Measurements from ENCODE around the gene PFN3.
"Not testable (repeated sequence)": the region's sequence is repeated elsewhere in the genome, so short reads cannot be mapped to it uniquely, and the experiment has no call there.

Gene PFN3

DNA sequence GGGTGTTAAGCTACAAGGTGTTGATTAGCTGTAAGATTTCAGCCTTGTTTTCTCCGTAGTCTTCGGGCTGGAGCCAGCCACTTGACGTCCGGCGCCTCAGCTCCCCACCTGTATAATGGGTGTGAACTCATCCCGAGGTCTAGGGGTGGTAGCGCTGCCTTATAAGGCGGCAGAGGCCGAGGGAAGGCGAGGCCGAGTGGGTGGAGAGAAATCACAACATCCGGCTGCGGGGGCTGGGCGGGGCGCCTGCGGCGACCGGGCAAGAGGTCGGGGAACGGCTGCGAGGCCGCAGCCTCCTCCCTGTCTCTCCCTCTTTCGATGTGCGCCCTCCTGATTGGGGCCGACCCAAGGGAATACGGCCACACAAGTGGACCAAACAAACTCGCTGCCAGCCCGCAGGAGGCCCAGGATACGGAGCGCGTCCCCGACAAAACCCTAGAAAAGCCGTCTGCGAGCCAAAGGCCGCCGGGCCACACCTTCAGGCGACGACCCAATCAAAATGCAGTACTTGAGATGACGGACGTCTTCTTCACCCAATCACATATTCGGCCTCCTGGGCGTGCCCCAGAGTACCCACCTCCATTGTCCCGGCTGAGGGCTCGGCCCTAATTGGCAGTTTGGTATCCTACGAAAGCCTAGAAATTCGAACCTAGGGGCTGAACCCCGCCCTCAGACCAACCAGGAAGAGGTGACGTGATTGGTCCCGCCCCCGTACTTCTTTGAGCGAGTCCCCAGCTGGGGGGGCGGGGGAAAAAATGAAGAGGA is 25.5 kb upstream of the PFN3 start:
- no CpG with 5 or more reads among the region's 52 CpGs for WGBS (ENCODE audit: extremely low coverage, insufficient coverage, low lambda C conversion rate)
- Histone ChIP-seq H4K8ac (ENCODE audit: low read depth, low read length) (no peak overlapping the region), H3K79me2 (ENCODE audit: control insufficient read depth, insufficient read depth, low read length) (peaks cover 5% of the 10 kb centered on the region), H3K56ac (ENCODE audit: low read length) (peak overlapping the region; percentile 83), H3K4ac (ENCODE audit: low read depth, low read length) (no peak overlapping the region), H3K9ac (ENCODE audit: low read length) (peak overlapping the region; percentile 70), H4K5ac (ENCODE audit: low read length) (no peak overlapping the region), H3K18ac (ENCODE audit: low read length) (peak overlapping the region; percentile 11), H3K23ac (ENCODE audit: low read length) (no peak overlapping the region), H3K4me1 (ENCODE audit: control insufficient read depth, low read depth, low read length) (peaks cover 6% of the 10 kb centered on the region), H3K4me3 (ENCODE audit: low read length) (peak overlapping the region; percentile 55), H2BK120ac (ENCODE audit: low read depth, low read length) (no peak overlapping the region), H3K79me1 (ENCODE audit: low read length) (peaks cover 11% of the 10 kb centered on the region), H2AK5ac (ENCODE audit: low read length) (no peak overlapping the region), H3K36me3 (ENCODE audit: control insufficient read depth, insufficient read depth, low read length) (no peaks in the 10 kb centered on the region), H2BK5ac (ENCODE audit: low read length) (no peak overlapping the region), H2BK15ac (replicated peaks; ENCODE audit: low read depth) (no peak overlapping the region), H3K27ac (ENCODE audit: low read depth, low read length) (peak overlapping the region; percentile 69), H3K27me3 (ENCODE audit: insufficient read depth, low read length, poor library complexity) (no peaks in the 10 kb centered on the region), H3K4me2 (ENCODE audit: low read length) (peak overlapping the region; percentile 83)
- DNase-seq, result peak; percentile 100

DNA sequence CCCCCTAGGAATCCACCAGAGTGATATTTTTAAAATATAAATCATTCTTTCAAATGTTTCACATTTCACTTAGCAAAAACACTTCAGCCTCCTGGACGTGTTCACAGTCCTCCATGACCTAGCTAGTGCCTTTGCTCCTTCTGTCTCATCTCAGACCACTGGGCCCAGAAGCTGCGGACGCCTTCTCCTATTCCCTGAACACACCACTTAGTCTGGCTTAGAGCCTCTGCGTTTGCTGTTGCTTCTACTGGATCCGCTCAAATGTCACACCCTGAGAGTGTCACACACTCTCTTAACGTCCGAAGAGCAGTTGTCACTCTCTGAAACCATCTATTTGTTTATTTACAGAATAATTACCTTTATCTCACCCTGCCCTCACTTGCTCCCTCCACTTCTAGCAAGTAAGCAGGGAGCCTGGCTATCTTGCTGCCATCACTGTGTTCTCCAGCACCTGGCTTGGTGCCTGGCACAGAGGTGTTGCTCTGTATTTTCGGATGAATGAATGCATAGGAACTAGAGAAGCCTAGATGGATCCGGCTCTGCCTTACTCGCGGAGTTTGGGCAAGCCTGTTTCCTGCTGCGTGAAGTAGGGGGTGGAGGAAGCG is 24.8 kb upstream of the PFN3 start:
- peak overlapping the region; percentile 83 for H3K4me2 ChIP-seq (ENCODE audit: low read length)
- no peak for DNase-seq
- H3K27ac ChIP-seq (ENCODE audit: low read depth, low read length), result peak overlapping the region; percentile 69
- peaks cover 5% of the 10 kb centered on the region for H3K79me2 ChIP-seq (ENCODE audit: control insufficient read depth, insufficient read depth, low read length)
- no peak overlapping the region for H2BK15ac ChIP-seq (replicated peaks; ENCODE audit: low read depth)
- H3K23ac ChIP-seq (ENCODE audit: low read length), result no peak overlapping the region
- peaks cover 11% of the 10 kb centered on the region for H3K79me1 ChIP-seq (ENCODE audit: low read length)
- H3K9ac ChIP-seq (ENCODE audit: low read length), result peak overlapping the region; percentile 41
- no peak overlapping the region for H2BK120ac ChIP-seq (ENCODE audit: low read depth, low read length)
- peak overlapping the region; percentile 75 for H3K56ac ChIP-seq (ENCODE audit: low read length)
- WGBS (ENCODE audit: extremely low coverage, insufficient coverage, low lambda C conversion rate), result no CpG with 5 or more reads among the region's 13 CpGs
- no peak overlapping the region for H3K4ac ChIP-seq (ENCODE audit: low read depth, low read length)
- H3K4me3 ChIP-seq (ENCODE audit: low read length), result peak overlapping the region; percentile 55
- H3K18ac ChIP-seq (ENCODE audit: low read length), result no peak overlapping the region
- H4K8ac ChIP-seq (ENCODE audit: low read depth, low read length), result no peak overlapping the region
- no peak overlapping the region for H2BK5ac ChIP-seq (ENCODE audit: low read length)
- no peaks in the 10 kb centered on the region for H3K27me3 ChIP-seq (ENCODE audit: insufficient read depth, low read length, poor library complexity)
- no peak overlapping the region for H4K5ac ChIP-seq (ENCODE audit: low read length)
- H3K36me3 ChIP-seq (ENCODE audit: control insufficient read depth, insufficient read depth, low read length), result no peaks in the 10 kb centered on the region
- peaks cover 6% of the 10 kb centered on the region for H3K4me1 ChIP-seq (ENCODE audit: control insufficient read depth, low read depth, low read length)
- H2AK5ac ChIP-seq (ENCODE audit: low read length), result peak overlapping the region; percentile 37

DNA sequence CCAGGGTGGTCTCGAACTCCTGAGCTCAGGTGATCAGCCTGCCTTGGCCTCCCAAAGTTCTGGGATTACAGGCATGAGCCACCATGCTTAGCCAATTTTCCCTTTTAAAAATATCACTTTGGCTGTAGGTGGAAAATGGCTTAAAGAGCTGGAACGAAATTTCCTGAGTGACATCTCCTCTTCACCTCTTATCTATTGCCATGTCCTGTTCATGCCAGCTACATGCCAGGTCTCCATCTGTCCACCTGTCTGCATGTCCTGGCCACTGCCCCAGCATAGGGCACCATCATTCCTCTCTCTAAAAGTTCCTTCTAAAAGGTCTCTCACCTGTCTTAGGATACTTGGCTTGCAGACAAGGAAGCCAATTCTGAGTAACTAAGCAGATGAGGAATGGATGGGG is 23.2 kb upstream of the PFN3 start:
- peaks cover 8% of the 10 kb centered on the region for H3K79me1 ChIP-seq (ENCODE audit: low read length)
- H3K4me1 ChIP-seq (ENCODE audit: control insufficient read depth, low read depth, low read length), result peaks cover 6% of the 10 kb centered on the region
- no peak overlapping the region for H3K56ac ChIP-seq (ENCODE audit: low read length)
- no peaks in the 10 kb centered on the region for H3K27me3 ChIP-seq (ENCODE audit: insufficient read depth, low read length, poor library complexity)
- H4K8ac ChIP-seq (ENCODE audit: low read depth, low read length), result no peak overlapping the region
- H3K9ac ChIP-seq (ENCODE audit: low read length), result no peak overlapping the region
- no peak overlapping the region for H3K27ac ChIP-seq (ENCODE audit: low read depth, low read length)
- no peak overlapping the region for H2AK5ac ChIP-seq (ENCODE audit: low read length)
- no peak overlapping the region for H2BK5ac ChIP-seq (ENCODE audit: low read length)
- no peaks in the 10 kb centered on the region for H3K36me3 ChIP-seq (ENCODE audit: control insufficient read depth, insufficient read depth, low read length)
- H2BK15ac ChIP-seq (replicated peaks; ENCODE audit: low read depth), result no peak overlapping the region
- no peak overlapping the region for H3K23ac ChIP-seq (ENCODE audit: low read length)
- DNase-seq, result no peak
- H3K18ac ChIP-seq (ENCODE audit: low read length), result no peak overlapping the region
- no peak overlapping the region for H3K4ac ChIP-seq (ENCODE audit: low read depth, low read length)
- peaks cover 5% of the 10 kb centered on the region for H3K79me2 ChIP-seq (ENCODE audit: control insufficient read depth, insufficient read depth, low read length)
- whole genome bisulfite sequencing (ENCODE audit: extremely low coverage, insufficient coverage, low lambda C conversion rate), result no CpG with 5 or more reads among the region's 2 CpGs
- H3K4me2 ChIP-seq (ENCODE audit: low read length), result no peak overlapping the region
- no peak overlapping the region for H3K4me3 ChIP-seq (ENCODE audit: low read length)
- no peak overlapping the region for H4K5ac ChIP-seq (ENCODE audit: low read length)
- H2BK120ac ChIP-seq (ENCODE audit: low read depth, low read length), result no peak overlapping the region

DNA sequence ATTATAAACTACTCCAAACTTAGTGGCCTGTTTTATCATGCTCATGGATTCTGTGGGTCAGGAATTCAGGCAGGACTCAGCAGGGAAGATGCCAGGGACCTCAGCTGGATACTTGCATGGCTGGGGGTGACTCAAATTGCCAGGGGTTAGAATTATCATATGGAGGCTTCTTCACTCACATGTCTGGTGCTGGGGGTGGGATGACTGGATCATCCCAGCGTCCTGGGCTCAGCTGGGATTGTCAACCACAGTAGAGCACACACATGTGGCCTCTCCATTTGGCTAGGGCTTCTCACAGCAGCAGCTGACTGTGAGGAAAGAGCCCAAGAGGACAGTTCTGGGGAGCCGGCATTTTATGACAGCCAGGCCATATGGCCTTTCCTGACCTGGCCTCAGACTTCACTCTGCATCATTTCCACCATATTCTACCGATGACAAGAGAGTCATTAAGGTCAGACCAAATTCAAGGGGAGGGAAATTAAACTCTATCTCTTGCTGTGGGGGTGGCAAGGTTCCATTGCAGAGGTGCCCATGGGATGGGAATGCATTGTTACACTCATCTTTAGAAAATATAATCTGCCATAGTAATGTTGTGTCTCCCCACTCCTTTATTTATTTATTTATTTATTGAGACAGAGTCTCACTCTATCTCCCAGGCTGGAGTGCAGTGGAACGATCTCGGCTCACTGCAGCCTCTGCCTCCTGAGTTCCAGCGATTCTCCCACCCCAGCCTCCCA is 20.8 kb upstream of the PFN3 start:
- H3K27ac ChIP-seq (ENCODE audit: low read depth, low read length), result no peak overlapping the region
- DNase-seq, result no peak
- no peak overlapping the region for H2BK5ac ChIP-seq (ENCODE audit: low read length)

DNA sequence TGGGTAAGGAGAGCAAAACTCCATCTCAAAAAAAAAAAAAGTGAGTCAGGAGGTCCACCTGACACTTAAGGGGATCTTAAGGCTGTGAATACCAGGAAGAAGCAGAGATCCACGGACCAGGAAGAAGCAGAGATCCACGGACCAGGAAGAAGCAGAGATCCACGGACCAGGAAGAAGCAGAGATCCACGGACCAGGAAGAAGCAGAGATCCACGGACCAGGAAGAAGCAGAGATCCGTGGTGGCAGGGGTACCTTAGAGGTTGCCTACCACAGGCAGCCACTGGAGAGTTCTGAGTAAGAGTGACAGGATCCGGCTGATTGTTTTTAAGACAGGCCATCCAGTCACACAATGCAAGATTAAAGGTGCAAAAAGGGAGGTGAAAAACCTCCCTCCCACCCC is 20.0 kb upstream of the PFN3 start:
- H3K4ac ChIP-seq (ENCODE audit: low read depth, low read length); H3K18ac ChIP-seq (ENCODE audit: low read length); H3K4me2 ChIP-seq (ENCODE audit: low read length); H3K79me2 ChIP-seq (ENCODE audit: control insufficient read depth, insufficient read depth, low read length); H3K36me3 ChIP-seq (ENCODE audit: control insufficient read depth, insufficient read depth, low read length); H3K23ac ChIP-seq (ENCODE audit: low read length); H2BK120ac ChIP-seq (ENCODE audit: low read depth, low read length); H3K4me3 ChIP-seq (ENCODE audit: low read length); H3K4me1 ChIP-seq (ENCODE audit: control insufficient read depth, low read depth, low read length); H2AK5ac ChIP-seq (ENCODE audit: low read length); H3K56ac ChIP-seq (ENCODE audit: low read length); H3K27me3 ChIP-seq (ENCODE audit: insufficient read depth, low read length, poor library complexity); H2BK15ac ChIP-seq (replicated peaks; ENCODE audit: low read depth); DNase-seq; H2BK5ac ChIP-seq (ENCODE audit: low read length); H4K5ac ChIP-seq (ENCODE audit: low read length); H4K8ac ChIP-seq (ENCODE audit: low read depth, low read length); H3K9ac ChIP-seq (ENCODE audit: low read length); H3K27ac ChIP-seq (ENCODE audit: low read depth, low read length); H3K79me1 ChIP-seq (ENCODE audit: low read length): not testable (repeated sequence)
- WGBS (ENCODE audit: extremely low coverage, insufficient coverage, low lambda C conversion rate), result no CpG with 5 or more reads among the region's 7 CpGs

More for the DNA sequence above, 20.8 kb upstream of the PFN3 start:
- Histone ChIP-seq H3K4me2 (ENCODE audit: low read length) (no peak overlapping the region), H3K4me1 (ENCODE audit: control insufficient read depth, low read depth, low read length) (peaks cover 4% of the 10 kb centered on the region), H3K36me3 (ENCODE audit: control insufficient read depth, insufficient read depth, low read length) (no peaks in the 10 kb centered on the region), H3K79me2 (ENCODE audit: control insufficient read depth, insufficient read depth, low read length) (no peaks in the 10 kb centered on the region), H2AK5ac (ENCODE audit: low read length) (no peak overlapping the region), H3K4me3 (ENCODE audit: low read length) (no peak overlapping the region), H2BK120ac (ENCODE audit: low read depth, low read length) (no peak overlapping the region), H2BK15ac (replicated peaks; ENCODE audit: low read depth) (no peak overlapping the region), H3K56ac (ENCODE audit: low read length) (no peak overlapping the region), H3K4ac (ENCODE audit: low read depth, low read length) (no peak overlapping the region), H3K18ac (ENCODE audit: low read length) (no peak overlapping the region), H4K5ac (ENCODE audit: low read length) (no peak overlapping the region), H4K8ac (ENCODE audit: low read depth, low read length) (no peak overlapping the region), H3K27me3 (ENCODE audit: insufficient read depth, low read length, poor library complexity) (no peaks in the 10 kb centered on the region), H3K23ac (ENCODE audit: low read length) (no peak overlapping the region), H3K79me1 (ENCODE audit: low read length) (no peaks in the 10 kb centered on the region), H3K9ac (ENCODE audit: low read length) (no peak overlapping the region)
- whole genome bisulfite sequencing (ENCODE audit: extremely low coverage, insufficient coverage, low lambda C conversion rate), result no CpG with 5 or more reads among the region's 6 CpGs

Measured in mesendoderm (in vitro differentiated cells).